Motor neuron (in vitro differentiated cells): ENCODE data around the gene PRX. TPM values are rescaled to one million over a fixed set of nuclear protein-coding genes. Genes with fewer than 3 reads are reported as not detected.

Source experiments
- ATAC-seq, 8 experiments: fragments of 200-7000 bp; cut with Tn5 transposase; replicated peaks in 6 of 8; 2 replicates each; pipeline ENCODE4 v1.8.0; 2021; ENCODE audit warnings: mild to moderate bottlenecking in 8 of 8, moderate library complexity in 8 of 8
- H3K27ac ChIP-seq, 2 donors: fragments of 250-450 bp; sonication (Bioruptor Pico); 2 replicates each; pipeline ENCODE4 v1.9.0; 2021; ENCODE audit warnings: antibody characterized with exemption in 2 of 2, mild to moderate bottlenecking in 2 of 2, moderate library complexity in 1 of 2
- H3K4me1 ChIP-seq, 2 donors: fragments of 250-450 bp; sonication (Bioruptor Pico); replicated peaks in 1 of 2; 2 replicates each; pipeline ENCODE4 v1.6.1; 2021; ENCODE audit warnings: antibody characterized with exemption in 2 of 2, mild to moderate bottlenecking in 2 of 2, moderate library complexity in 1 of 2
- H3K4me3 ChIP-seq, 5 donors: fragments of 250-450 bp; sonication (Bioruptor Pico); 2 replicates each; pipeline ENCODE4 v1.9.0; 2021; ENCODE audit warnings: antibody characterized with exemption in 5 of 5, mild to moderate bottlenecking in 5 of 5, moderate library complexity in 4 of 5
- WGBS, 10 experiments: fragments of 450-650 bp; shearing (Covaris generic); methylation state at CpG; one replicate each; pipeline ENCODE4 v1.0.0; 2022; 5-methylcytosine and 5-hydroxymethylcytosine counted together
- in situ Hi-C, 9 experiments: fragments of 400-800 bp; cut with MboI; loops; one replicate each; pipeline ENCODE4 v1.15.0; 2021; ENCODE audit warnings: low sequenced_read_pairs in 9 of 9, low pct_unique_long_range_greater_than_20kb in 2 of 9; ENCODE audit not compliant: unreplicated experiment in 9 of 9
- total RNA-seq, 8 experiments: library from RNA; unstranded; fragments of 300-600 nt; gene quantifications; 2 replicates each; pipeline versions ENCODE4 v1.2.3 to v1.2.4, GENCODE V29; 2022

Gene PRX
- total RNA-seq, 8 experiments from 2014 or later = 0.71 to 4.1 (median 1.3) TPM

GRCh38 chr19:40398417-40399131 lies 14.6 kb downstream of the PRX start:
- H3K4me1 ChIP-seq = peaks cover 3 to 4% of the 10 kb centered on the region in 2 donors
- in situ Hi-C loops = no loop called here
- H3K27ac ChIP-seq = no peak overlapping the region
- 17 to 20% methylated on average over 1 of the region's 49 CpGs; no CpG with 5 or more reads in 8 of the 10 experiments for WGBS, 10 experiments
- peak overlapping the region in 1 of 5 donors; percentile 18 for H3K4me3 ChIP-seq
- peak in 4 of 8 experiments; percentile 15 to 79 (median 76) for ATAC-seq

GRCh38 chr19:40397568-40397906 lies 15.6 kb downstream of the PRX start:
- ATAC-seq = no peak
- in situ Hi-C loops = no loop called here
- Histone ChIP-seq H3K4me1 (peaks cover 3 to 4% of the 10 kb centered on the region in 2 donors), H3K4me3 (no peak overlapping the region), H3K27ac (no peak overlapping the region)
- WGBS, 10 experiments = 70 to 100% (median 93%) methylated on average over 2 to 10 of the region's 22 CpGs; no CpG with 5 or more reads in 5 of the 10 experiments

- Histone ChIP-seq H3K27ac (no peak overlapping the region), H3K4me3 (no peak overlapping the region), H3K4me1 (peaks cover 3 to 4% of the 10 kb centered on the region in 2 donors)
- ATAC-seq = no peak
- in situ Hi-C loops = no loop called here
- 52 to 100% (median 80%) methylated on average over 1 to 6 of the region's 20 CpGs; no CpG with 5 or more reads in 3 of the 10 experiments for WGBS, 10 experiments
These were observed 16.2 kb downstream of the PRX start for GRCh38 chr19:40396886-40397567.

GRCh38 chr19:40395956-40396355 lies 17.2 kb downstream of the PRX start:
- Histone ChIP-seq H3K27ac (no peak overlapping the region), H3K4me1 (peaks cover 3 to 4% of the 10 kb centered on the region in 2 donors), H3K4me3 (no peak overlapping the region)
- WGBS, 10 experiments = 52 to 100% (median 83%) methylated on average over 1 to 4 of the region's 14 CpGs; no CpG with 5 or more reads in 4 of the 10 experiments
- in situ Hi-C loops = no loop called here
- no peak for ATAC-seq

- H3K4me1 ChIP-seq = peaks cover 3 to 4% of the 10 kb centered on the region in 2 donors
- no peak overlapping the region for H3K27ac ChIP-seq
- no peak for ATAC-seq
- in situ Hi-C loops = no loop called here
- no peak overlapping the region for H3K4me3 ChIP-seq
- WGBS, 10 experiments = 63 to 71% (median 67%) methylated on average over 3 to 4 of the region's 13 CpGs; no CpG with 5 or more reads in 7 of the 10 experiments
These were observed 18.4 kb downstream of the PRX start for GRCh38 chr19:40394816-40395210.

GRCh38 chr19:40393894-40394815 lies 19.0 kb downstream of the PRX start:
- Histone ChIP-seq H3K27ac (no peak overlapping the region), H3K4me3 (no peak overlapping the region), H3K4me1 (peaks cover 2% of the 10 kb centered on the region in 2 donors)
- WGBS, 10 experiments = 51 to 60% methylated on average over 1 to 3 of the region's 41 CpGs; no CpG with 5 or more reads in 8 of the 10 experiments
- ATAC-seq = no peak
- in situ Hi-C loops = no loop called here

GRCh38 chr19:40392894-40393517 lies 20.2 kb downstream of the PRX start:
- WGBS, 10 experiments = 20 to 40% (median 30%) methylated on average over 1 to 2 of the region's 9 CpGs; no CpG with 5 or more reads in 7 of the 10 experiments
- H3K4me3 ChIP-seq = no peak overlapping the region
- no peaks in the 10 kb centered on the region for H3K4me1 ChIP-seq
- in situ Hi-C loops = no loop called here
- peak in 3 of 8 experiments; percentile 19 to 29 (median 28) for ATAC-seq
- H3K27ac ChIP-seq = no peak overlapping the region

GRCh38 chr19:40392123-40392522 lies 21.1 kb downstream of the PRX start:
- no peak for ATAC-seq
- Histone ChIP-seq H3K27ac (no peak overlapping the region), H3K4me3 (no peak overlapping the region), H3K4me1 (no peaks in the 10 kb centered on the region)
- WGBS, 10 experiments = 40 to 100% (median 83%) methylated on average over 1 to 4 of the region's 8 CpGs; no CpG with 5 or more reads in 5 of the 10 experiments
- in situ Hi-C loops = no loop called here

- in situ Hi-C loops = no loop called here
- WGBS, 10 experiments = 67 to 100% (median 88%) methylated on average over 1 to 8 of the region's 10 CpGs; no CpG with 5 or more reads in 5 of the 10 experiments
- ATAC-seq = no peak
- H3K4me3 ChIP-seq = no peak within 1 kb of the TSS
- no peaks in the 10 kb centered on the region for H3K4me1 ChIP-seq
- no peak within 1 kb of the TSS for H3K27ac ChIP-seq
These were observed 23.0 kb downstream of the PRX start, which contains the start of gene HIPK4 for GRCh38 chr19:40390084-40390742. Gene HIPK4 (minus strand): TSS chr19:40390181. CDS start chr19:40389902, 279 bp downstream.

- H3K4me3 ChIP-seq = no peak overlapping the region
- ATAC-seq = no peak
- in situ Hi-C loops = no loop called here
- no peak overlapping the region for H3K27ac ChIP-seq
- WGBS, 10 experiments = 65 to 100% (median 91%) methylated on average over 2 to 15 of the region's 33 CpGs; no CpG with 5 or more reads in 3 of the 10 experiments
- no peaks in the 10 kb centered on the region for H3K4me1 ChIP-seq
These were observed 23.6 kb downstream of the PRX start for GRCh38 chr19:40389404-40390083.

GRCh38 chr19:40388481-40388880 lies 24.7 kb downstream of the PRX start:
- Histone ChIP-seq H3K4me1 (no peaks in the 10 kb centered on the region), H3K4me3 (no peak overlapping the region), H3K27ac (no peak overlapping the region)
- ATAC-seq = peak in 1 of 8 experiments; percentile 28
- in situ Hi-C loops = no loop called here
- 71 to 100% methylated on average over 1 to 3 of the region's 3 CpGs; no CpG with 5 or more reads in 8 of the 10 experiments for WGBS, 10 experiments
